Peyer's patch (tissue), 4 donors: ENCODE data around the gene DDR2. TPM values are rescaled to one million over a fixed set of nuclear protein-coding genes. Genes with fewer than 3 reads are reported as not detected.

Experiments used
- DNase-seq, 3 donors: peaks; one replicate each; pipeline ENCODE4 v3.0.0-alpha.2; 2017 to 2019
- H3K27ac ChIP-seq, 4 donors: fragments of 200-600 bp; sonication (generic); one replicate each; pipeline ENCODE4 v1.5.1; 2016 to 2019
- H3K27me3 ChIP-seq, 2 donors: fragments of 200-600 bp; sonication (generic); one replicate each; pipeline ENCODE4 v1.5.1; 2019
- H3K36me3 ChIP-seq, 3 donors: fragments of 200-600 bp; sonication (generic); one replicate each; pipeline ENCODE4 v1.5.1; 2016 to 2019
- H3K4me1 ChIP-seq, 4 donors: fragments of 200-600 bp; sonication (generic); one replicate each; pipeline ENCODE4 v1.5.1; 2016 to 2019
- H3K4me3 ChIP-seq, 4 donors: fragments of 200-600 bp; sonication (generic); 1 replicate in 3 of 4; 2 replicates in 1 of 4; pipeline ENCODE4 v1.5.1; 2016 to 2019; ENCODE audit warnings: mild to moderate bottlenecking in 1 of 4
- H3K9me3 ChIP-seq, 4 donors: fragments of 200-600 bp; sonication (generic); one replicate each; pipeline ENCODE4 v1.5.1; 2016 to 2019; ENCODE audit warnings: mild to moderate bottlenecking in 1 of 4
- CTCF ChIP-seq, 6 experiments: fragments of 450-650 bp in 4 of 6; fragments of 200-600 bp in 2 of 6; sonication (generic) in 1 of 6; IDR thresholded peaks; one replicate each; pipeline ENCODE4 v1.5.1; 2017 to 2019; ENCODE audit warnings: antibody characterized with exemption in 6 of 6, mild to moderate bottlenecking in 3 of 6, moderate library complexity in 1 of 6
- POLR2A ChIP-seq, 2 donors: fragments of 450-650 bp; IDR thresholded peaks; one replicate each; pipeline ENCODE4 v1.5.1; 2017; ENCODE audit warnings: antibody characterized with exemption in 2 of 2, mild to moderate bottlenecking in 2 of 2, moderate library complexity in 2 of 2
- total RNA-seq, 4 donors: library from RNA; depleted of rRNA; stranded (reverse); fragments of >200 nt; gene quantifications; one replicate each; pipeline ENCODE4 v1.1.0, GENCODE V29; 2016

DDR2 gene
- total RNA-seq, 4 donors from 2014 or later = 14.9 to 112 (median 37.2) TPM

- peak overlapping the region in 2 of 4 donors; percentile 10 to 49 for H3K27ac ChIP-seq
- peaks cover 0 to 9% (median 0%) of the 10 kb centered on the region in 4 donors for H3K9me3 ChIP-seq
- DNase-seq = peak in 1 of 3 donors; percentile 58
- no peak overlapping the region for H3K4me3 ChIP-seq
- H3K36me3 ChIP-seq = no peaks in the 10 kb centered on the region
- H3K4me1 ChIP-seq = peaks cover 0 to 8% (median 0%) of the 10 kb centered on the region in 4 donors
- no peak for TF ChIP-seq POLR2A (IDR thresholded peaks at IDR 0.05)
- TF ChIP-seq CTCF (IDR thresholded peaks at IDR 0.05) = no peak
- H3K27me3 ChIP-seq = no peaks in the 10 kb centered on the region
These were observed 19.5 kb upstream of the DDR2 start for GRCh38 chr1:162612606-162613400.

GRCh38 chr1:162616848-162617247, 15.4 kb upstream of the DDR2 start:
- H3K27me3 ChIP-seq = no peaks in the 10 kb centered on the region
- H3K27ac ChIP-seq = no peak overlapping the region
- no peak for DNase-seq
- TF ChIP-seq POLR2A (IDR thresholded peaks at IDR 0.05) (no peak), CTCF (IDR thresholded peaks at IDR 0.05) (no peak)
- H3K9me3 ChIP-seq = peaks cover 0 to 9% (median 0%) of the 10 kb centered on the region in 4 donors
- H3K36me3 ChIP-seq = no peaks in the 10 kb centered on the region
- H3K4me1 ChIP-seq = peaks cover 0 to 8% (median 0%) of the 10 kb centered on the region in 4 donors
- no peak overlapping the region for H3K4me3 ChIP-seq

GRCh38 chr1:162617513-162617912, 14.8 kb upstream of the DDR2 start:
- Histone ChIP-seq H3K4me3 (no peak overlapping the region), H3K36me3 (no peaks in the 10 kb centered on the region), H3K9me3 (peaks cover 0 to 9% (median 0%) of the 10 kb centered on the region in 4 donors), H3K27ac (no peak overlapping the region), H3K4me1 (peaks cover 0 to 8% (median 0%) of the 10 kb centered on the region in 4 donors), H3K27me3 (no peaks in the 10 kb centered on the region)
- DNase-seq = no peak
- no peak for TF ChIP-seq POLR2A (IDR thresholded peaks at IDR 0.05)
- TF ChIP-seq CTCF (IDR thresholded peaks at IDR 0.05) = no peak

- no peaks in the 10 kb centered on the region for H3K36me3 ChIP-seq
- no peaks in the 10 kb centered on the region for H3K4me1 ChIP-seq
- H3K4me3 ChIP-seq = no peak overlapping the region
- DNase-seq = no peak
- H3K27ac ChIP-seq = no peak overlapping the region
- H3K27me3 ChIP-seq = no peaks in the 10 kb centered on the region
- peaks cover 0 to 9% (median 0%) of the 10 kb centered on the region in 4 donors for H3K9me3 ChIP-seq
- no peak for TF ChIP-seq CTCF (IDR thresholded peaks at IDR 0.05)
These were observed 13.2 kb upstream of the DDR2 start for GRCh38 chr1:162619076-162619475.

- Histone ChIP-seq H3K4me3 (no peak overlapping the region), H3K9me3 (peaks cover 0 to 9% (median 0%) of the 10 kb centered on the region in 4 donors), H3K4me1 (no peaks in the 10 kb centered on the region), H3K27me3 (no peaks in the 10 kb centered on the region), H3K27ac (no peak overlapping the region), H3K36me3 (no peaks in the 10 kb centered on the region)
- no peak for TF ChIP-seq CTCF (IDR thresholded peaks at IDR 0.05)
- no peak for TF ChIP-seq POLR2A (IDR thresholded peaks at IDR 0.05)
- DNase-seq = no peak
These were observed 11.0 kb upstream of the DDR2 start for GRCh38 chr1:162621256-162621655.
